ENCODE results near the gene MTHFSD. TPM values are rescaled to one million over a fixed set of nuclear protein-coding genes. Genes with fewer than 3 reads are reported as not detected.

Gene MTHFSD
- total RNA-seq, 3 donors from 2014 or later (not counting 1 experiment from before 2014, with no cell fraction given): 14.3 to 22.0 (median 16.9) TPM

DNA sequence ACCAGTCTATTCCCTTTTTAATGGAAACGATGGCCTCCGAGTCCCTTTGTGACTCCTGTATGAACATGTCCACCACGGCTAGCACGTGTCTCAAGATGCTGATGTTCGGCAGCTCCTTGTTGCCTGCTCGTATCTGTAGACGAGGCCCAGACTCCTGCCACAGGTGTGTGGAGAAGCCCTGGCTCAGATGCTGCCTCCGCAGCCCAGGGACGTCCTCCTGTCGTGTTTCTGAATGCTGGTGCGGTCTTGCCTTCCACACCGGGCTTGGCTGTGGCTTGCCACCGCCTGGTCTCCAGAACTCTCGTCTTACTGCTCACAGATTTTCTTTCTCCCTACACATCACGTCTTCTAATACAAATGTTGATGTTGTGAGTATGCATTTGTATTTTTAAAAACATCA lies 27.7 kb downstream of the MTHFSD start:
- WGBS (ENCODE audit: insufficient coverage): 91% methylated on average over 14 of the region's 15 CpGs
- no peak for DNase-seq
- TF ChIP-seq, protein P1, sequence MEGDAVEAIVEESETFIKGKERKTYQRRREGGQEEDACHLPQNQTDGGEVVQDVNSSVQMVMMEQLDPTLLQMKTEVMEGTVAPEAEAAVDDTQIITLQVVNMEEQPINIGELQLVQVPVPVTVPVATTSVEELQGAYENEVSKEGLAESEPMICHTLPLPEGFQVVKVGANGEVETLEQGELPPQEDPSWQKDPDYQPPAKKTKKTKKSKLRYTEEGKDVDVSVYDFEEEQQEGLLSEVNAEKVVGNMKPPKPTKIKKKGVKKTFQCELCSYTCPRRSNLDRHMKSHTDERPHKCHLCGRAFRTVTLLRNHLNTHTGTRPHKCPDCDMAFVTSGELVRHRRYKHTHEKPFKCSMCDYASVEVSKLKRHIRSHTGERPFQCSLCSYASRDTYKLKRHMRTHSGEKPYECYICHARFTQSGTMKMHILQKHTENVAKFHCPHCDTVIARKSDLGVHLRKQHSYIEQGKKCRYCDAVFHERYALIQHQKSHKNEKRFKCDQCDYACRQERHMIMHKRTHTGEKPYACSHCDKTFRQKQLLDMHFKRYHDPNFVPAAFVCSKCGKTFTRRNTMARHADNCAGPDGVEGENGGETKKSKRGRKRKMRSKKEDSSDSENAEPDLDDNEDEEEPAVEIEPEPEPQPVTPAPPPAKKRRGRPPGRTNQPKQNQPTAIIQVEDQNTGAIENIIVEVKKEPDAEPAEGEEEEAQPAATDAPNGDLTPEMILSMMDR (IDR thresholded peaks at IDR 0.05): no peak
- Mint-ChIP-seq H3K9me3 (no peaks in the 10 kb centered on the region), H3K4me3 (no peak overlapping the region), H3K4me1 (no peaks in the 10 kb centered on the region), H3K27ac (no peak overlapping the region), H3K27me3 (ENCODE audit: low read depth in 2 of 2) (no peaks in the 10 kb centered on the region), H3K36me3 (no peaks in the 10 kb centered on the region)
- no peak overlapping the region for H3K27ac ChIP-seq (ENCODE audit: low read length)
- H3K4me1 ChIP-seq (ENCODE audit: control insufficient read depth, insufficient read depth, low read length): no peaks in the 10 kb centered on the region
- H3K36me3 ChIP-seq (ENCODE audit: control insufficient read depth, insufficient read depth, low read length): peaks cover 4% of the 10 kb centered on the region
- no peak for ATAC-seq
- H3K27me3 ChIP-seq (ENCODE audit: control insufficient read depth, insufficient read depth, low read length): no peaks in the 10 kb centered on the region
- no peaks in the 10 kb centered on the region for H3K9me3 ChIP-seq (ENCODE audit: control insufficient read depth, insufficient read depth, low read length)
- intact Hi-C loops (cut with micrococcal nuclease): no loop called here
- no peak overlapping the region for H3K4me3 ChIP-seq (ENCODE audit: low read length)

- Mint-ChIP-seq H3K4me3 (no peak overlapping the region), H3K4me1 (no peaks in the 10 kb centered on the region), H3K27ac (no peak overlapping the region), H3K36me3 (no peaks in the 10 kb centered on the region), H3K9me3 (no peaks in the 10 kb centered on the region), H3K27me3 (ENCODE audit: low read depth in 2 of 2) (peaks cover 8% of the 10 kb centered on the region in 2 donors)
- Histone ChIP-seq H3K9me3 (ENCODE audit: control insufficient read depth, insufficient read depth, low read length) (no peaks in the 10 kb centered on the region), H3K27ac (ENCODE audit: low read length) (no peak overlapping the region), H3K4me3 (ENCODE audit: low read length) (no peak overlapping the region), H3K27me3 (ENCODE audit: control insufficient read depth, insufficient read depth, low read length) (peaks cover under 1% of the 10 kb centered on the region), H3K36me3 (ENCODE audit: control insufficient read depth, insufficient read depth, low read length) (peaks cover 1% of the 10 kb centered on the region), H3K4me1 (ENCODE audit: control insufficient read depth, insufficient read depth, low read length) (no peaks in the 10 kb centered on the region)
- no peak for ATAC-seq
- intact Hi-C loops (cut with micrococcal nuclease): no loop called here
- DNase-seq: no peak
- WGBS (ENCODE audit: insufficient coverage): 66% methylated on average over 12 of the region's 12 CpGs
- TF ChIP-seq, protein P1 (IDR thresholded peaks at IDR 0.05): no peak
Observed at GRCh38 chr16:86525696-86526095, 29.3 kb downstream of the MTHFSD start.

- intact Hi-C loops (cut with micrococcal nuclease): no loop called here
- H3K36me3 ChIP-seq (ENCODE audit: control insufficient read depth, insufficient read depth, low read length): no peaks in the 10 kb centered on the region
- 87% methylated on average over 6 of the region's 6 CpGs for WGBS (ENCODE audit: insufficient coverage)
- no peaks in the 10 kb centered on the region for H3K9me3 Mint-ChIP-seq
- H3K27ac ChIP-seq (ENCODE audit: low read length): no peak overlapping the region
- no peak for DNase-seq
- no peak for ATAC-seq
- peaks cover 11% of the 10 kb centered on the region for H3K4me1 ChIP-seq (ENCODE audit: control insufficient read depth, insufficient read depth, low read length)
- no peaks in the 10 kb centered on the region for H3K36me3 Mint-ChIP-seq
- H3K9me3 ChIP-seq (ENCODE audit: control insufficient read depth, insufficient read depth, low read length): no peaks in the 10 kb centered on the region
- H3K4me3 Mint-ChIP-seq: no peak overlapping the region
- no peak overlapping the region for H3K27ac Mint-ChIP-seq
- no peak overlapping the region for H3K4me3 ChIP-seq (ENCODE audit: low read length)
- H3K27me3 ChIP-seq (ENCODE audit: control insufficient read depth, insufficient read depth, low read length): peaks cover 11% of the 10 kb centered on the region
- peaks cover 13 to 21% of the 10 kb centered on the region in 2 donors for H3K27me3 Mint-ChIP-seq (ENCODE audit: low read depth in 2 of 2)
- H3K4me1 Mint-ChIP-seq: peaks cover 0 to 8% of the 10 kb centered on the region in 2 donors
- TF ChIP-seq, protein P1 (IDR thresholded peaks at IDR 0.05): no peak
Observed at GRCh38 chr16:86524029-86524428, 31.0 kb downstream of the MTHFSD start.

GRCh38 chr16:86523166-86523740 lies 31.8 kb downstream of the MTHFSD start:
- 76% methylated on average over 5 of the region's 5 CpGs for WGBS (ENCODE audit: insufficient coverage)
- no peaks in the 10 kb centered on the region for H3K36me3 Mint-ChIP-seq

More at GRCh38 chr16:86523166-86523740, 31.8 kb downstream of the MTHFSD start:
- Histone ChIP-seq H3K27ac (ENCODE audit: low read length) (no peak overlapping the region), H3K4me1 (ENCODE audit: control insufficient read depth, insufficient read depth, low read length) (peaks cover 11% of the 10 kb centered on the region), H3K4me3 (ENCODE audit: low read length) (no peak overlapping the region), H3K27me3 (ENCODE audit: control insufficient read depth, insufficient read depth, low read length) (peaks cover 11% of the 10 kb centered on the region), H3K36me3 (ENCODE audit: control insufficient read depth, insufficient read depth, low read length) (no peaks in the 10 kb centered on the region), H3K9me3 (ENCODE audit: control insufficient read depth, insufficient read depth, low read length) (no peaks in the 10 kb centered on the region)
- H3K9me3 Mint-ChIP-seq: no peaks in the 10 kb centered on the region
- peaks cover 16 to 26% of the 10 kb centered on the region in 2 donors for H3K27me3 Mint-ChIP-seq (ENCODE audit: low read depth in 2 of 2)
- DNase-seq: no peak
- intact Hi-C loops (cut with micrococcal nuclease): no loop called here
- peaks cover 0 to 8% of the 10 kb centered on the region in 2 donors for H3K4me1 Mint-ChIP-seq
- TF ChIP-seq, protein P1 (IDR thresholded peaks at IDR 0.05): no peak
- no peak overlapping the region for H3K4me3 Mint-ChIP-seq
- no peak overlapping the region for H3K27ac Mint-ChIP-seq
- no peak for ATAC-seq
